Endometrial microvascular endothelial cells (primary cell): ENCODE results near the gene GALNT10. TPM values are rescaled to one million over a fixed set of nuclear protein-coding genes. Genes with fewer than 3 reads are reported as not detected.

Source experiments
- in situ Hi-C: cut with HindIII; loops from 2 replicates; pipeline ENCODE4 v1.10.0; 2017; ENCODE audit warnings: low sequenced_read_pairs, low pct_unique_long_range_greater_than_20kb; ENCODE audit errors: inconsistent ontology term
- total RNA-seq: library from RNA; depleted of rRNA; stranded (reverse); fragments of >200 nt; gene quantifications from one replicate; pipeline ENCODE4 v1.2.3, GENCODE V29; 2015; ENCODE audit errors: inconsistent ontology term

Gene GALNT10
- total RNA-seq, 1 donor from 2014 or later = 55.1 TPM

GRCh38 chr5:154199263-154199662 lies 8.7 kb downstream of the GALNT10 start:
- in situ Hi-C loops = loop anchor here (25.0 kb wide), 1 partner anchor 188 kb away; no protein-coding TSS in a partner anchor

GRCh38 chr5:154199671-154200220 lies 9.2 kb downstream of the GALNT10 start:
- in situ Hi-C loops = loop anchor here (25.0 kb wide), 1 partner anchor 188 kb away; no protein-coding TSS in a partner anchor

GRCh38 chr5:154200221-154200620 lies 9.7 kb downstream of the GALNT10 start:
- in situ Hi-C loops = no loop called here

- in situ Hi-C loops = no loop called here
Measured at GRCh38 chr5:154201108-154201769, 10.7 kb downstream of the GALNT10 start.

DNA sequence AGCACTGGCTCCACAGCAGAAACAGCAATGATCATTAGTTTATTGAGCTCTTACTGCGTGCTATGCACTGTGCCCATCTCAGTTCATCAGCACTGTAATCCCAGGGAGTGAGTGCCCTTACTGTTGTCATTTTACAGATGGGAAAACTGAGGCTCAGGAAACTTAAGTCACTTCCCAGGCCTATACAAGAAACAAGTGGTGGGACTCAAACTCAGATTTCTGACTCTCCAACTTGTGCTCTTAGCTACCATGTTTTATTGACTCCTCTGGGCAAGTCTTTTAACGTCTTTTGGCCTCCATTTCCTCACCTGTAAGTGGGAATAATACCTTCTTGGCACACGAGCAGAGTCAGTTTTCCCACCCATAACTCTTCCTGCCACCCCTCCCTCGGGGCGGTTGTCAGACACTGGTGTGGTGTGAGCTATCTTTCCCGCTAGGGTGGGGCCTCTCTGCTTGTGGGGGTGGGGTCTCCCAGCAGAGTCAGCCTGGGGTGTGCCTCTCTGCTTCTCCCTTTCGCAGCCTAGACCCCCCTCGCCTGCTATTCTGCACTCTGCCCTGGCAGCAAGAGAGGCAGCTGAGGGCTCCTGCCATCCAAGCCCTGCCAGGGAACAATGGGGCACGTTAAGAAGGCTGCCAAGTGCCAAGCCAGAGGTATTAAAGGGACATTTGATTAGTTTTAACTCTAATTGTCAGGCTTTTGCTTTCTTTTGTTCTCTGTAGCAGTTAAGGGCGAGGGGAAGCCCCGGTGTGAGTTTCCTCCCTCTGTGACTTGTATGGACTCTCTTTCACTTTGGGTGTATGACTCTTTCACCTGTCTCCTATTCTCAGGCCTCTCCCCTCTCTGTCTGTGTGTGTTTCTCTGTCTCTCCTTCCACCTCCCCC lies 12.1 kb downstream of the GALNT10 start:
- in situ Hi-C loops = no loop called here

- in situ Hi-C loops = no loop called here
Measured at GRCh38 chr5:154203798-154204578, 13.5 kb downstream of the GALNT10 start.

GRCh38 chr5:154205441-154206117 lies 15.0 kb downstream of the GALNT10 start:
- in situ Hi-C loops = no loop called here

- in situ Hi-C loops = no loop called here
Measured at GRCh38 chr5:154206311-154206710, 15.8 kb downstream of the GALNT10 start.

GRCh38 chr5:154207204-154207603 lies 16.7 kb downstream of the GALNT10 start:
- in situ Hi-C loops = no loop called here

DNA sequence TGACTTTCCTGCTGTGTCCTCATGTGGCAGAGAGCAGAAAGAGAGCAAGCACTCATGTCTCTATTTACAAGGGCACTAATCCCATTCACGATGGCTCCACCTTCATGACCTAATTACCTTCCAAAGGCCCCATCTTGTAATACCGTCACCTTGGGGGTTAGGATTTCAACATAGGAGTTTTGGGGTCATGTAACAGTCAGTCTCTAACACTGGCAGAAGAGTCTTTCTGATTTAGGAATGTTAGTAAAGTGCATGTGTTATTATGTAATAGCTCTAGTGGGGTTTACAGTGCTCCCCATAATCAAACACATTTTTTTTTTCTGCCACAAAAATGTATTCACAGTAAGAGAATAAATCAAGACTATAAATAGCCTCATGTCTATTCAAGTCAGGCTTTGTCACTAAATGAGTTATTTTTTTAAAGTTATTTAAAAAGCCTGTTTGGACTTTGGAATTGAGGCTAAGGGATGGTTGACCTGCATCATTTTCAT lies 19.1 kb downstream of the GALNT10 start:
- in situ Hi-C loops = no loop called here

- in situ Hi-C loops = no loop called here
Measured at GRCh38 chr5:154210163-154210562, 19.6 kb downstream of the GALNT10 start.

DNA sequence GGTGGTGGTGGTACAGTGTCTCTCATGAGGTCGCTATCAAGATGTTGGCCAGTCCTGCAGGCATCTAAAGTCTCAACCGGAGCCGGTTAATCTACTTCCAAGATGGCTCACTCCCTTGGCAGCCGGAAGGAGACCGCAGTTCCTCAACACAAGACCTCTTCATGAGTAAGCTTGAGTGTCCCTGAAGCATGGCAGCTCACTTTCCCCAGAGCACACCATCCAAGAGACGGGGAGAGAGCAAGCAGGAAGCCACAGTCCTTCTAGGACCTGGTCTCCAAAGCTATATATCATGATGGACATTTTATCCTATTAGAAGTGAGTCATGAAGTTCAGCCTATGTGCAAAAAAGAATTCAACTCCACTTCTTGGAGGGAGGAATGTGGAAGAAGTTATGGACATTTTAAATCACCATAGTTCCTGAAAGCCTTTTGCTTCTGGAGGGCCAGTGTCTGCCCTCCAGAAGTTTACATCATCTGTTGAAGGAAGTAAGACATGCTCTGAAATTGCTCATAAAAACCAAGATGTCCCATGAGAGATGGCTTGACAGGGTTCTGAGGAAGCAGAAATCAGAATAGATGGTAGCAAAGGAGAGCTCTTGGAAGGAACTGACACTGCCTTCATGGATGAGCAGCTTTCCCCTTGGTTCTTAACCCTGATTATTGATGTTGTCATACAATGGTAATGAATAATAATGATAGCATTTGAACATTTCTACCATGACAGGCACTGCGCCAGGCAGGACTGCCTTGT lies 21.3 kb downstream of the GALNT10 start:
- in situ Hi-C loops = no loop called here

- in situ Hi-C loops = no loop called here
Measured at GRCh38 chr5:154213592-154213991, 23.1 kb downstream of the GALNT10 start.

DNA sequence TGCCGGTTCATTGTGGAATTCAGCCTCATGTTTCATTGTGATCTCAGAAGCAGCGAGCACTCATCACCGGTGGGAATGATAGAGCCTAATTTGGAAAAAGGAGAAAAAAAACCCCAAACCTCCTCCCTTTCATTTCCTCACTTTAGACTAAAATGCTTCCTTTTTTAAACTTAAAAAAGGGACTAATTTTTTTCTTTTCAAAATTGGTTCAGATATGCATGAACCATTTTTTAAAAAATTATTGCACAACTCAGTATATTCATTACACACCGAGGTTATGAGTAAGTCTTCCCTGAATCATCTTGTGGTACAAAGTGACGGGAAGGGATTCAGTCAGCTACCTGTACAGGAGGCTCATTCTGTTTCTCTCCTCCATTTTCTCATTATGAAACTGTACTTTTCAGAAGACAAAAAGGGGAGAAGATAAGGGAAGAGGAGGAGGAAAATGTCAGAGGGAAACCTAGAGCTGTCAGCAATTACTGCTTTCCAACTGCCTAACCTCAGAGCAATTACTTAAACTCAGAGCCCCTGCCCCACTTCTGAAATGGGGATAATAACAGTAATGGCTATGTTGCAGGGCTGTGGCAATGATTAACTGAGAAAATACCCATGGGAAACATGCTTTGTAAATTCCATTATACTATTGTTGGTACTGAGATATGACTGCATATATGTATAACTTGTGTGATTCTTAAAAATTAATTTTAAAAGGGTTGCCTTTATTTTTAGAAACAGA lies 24.0 kb downstream of the GALNT10 start:
- in situ Hi-C loops = no loop called here

DNA sequence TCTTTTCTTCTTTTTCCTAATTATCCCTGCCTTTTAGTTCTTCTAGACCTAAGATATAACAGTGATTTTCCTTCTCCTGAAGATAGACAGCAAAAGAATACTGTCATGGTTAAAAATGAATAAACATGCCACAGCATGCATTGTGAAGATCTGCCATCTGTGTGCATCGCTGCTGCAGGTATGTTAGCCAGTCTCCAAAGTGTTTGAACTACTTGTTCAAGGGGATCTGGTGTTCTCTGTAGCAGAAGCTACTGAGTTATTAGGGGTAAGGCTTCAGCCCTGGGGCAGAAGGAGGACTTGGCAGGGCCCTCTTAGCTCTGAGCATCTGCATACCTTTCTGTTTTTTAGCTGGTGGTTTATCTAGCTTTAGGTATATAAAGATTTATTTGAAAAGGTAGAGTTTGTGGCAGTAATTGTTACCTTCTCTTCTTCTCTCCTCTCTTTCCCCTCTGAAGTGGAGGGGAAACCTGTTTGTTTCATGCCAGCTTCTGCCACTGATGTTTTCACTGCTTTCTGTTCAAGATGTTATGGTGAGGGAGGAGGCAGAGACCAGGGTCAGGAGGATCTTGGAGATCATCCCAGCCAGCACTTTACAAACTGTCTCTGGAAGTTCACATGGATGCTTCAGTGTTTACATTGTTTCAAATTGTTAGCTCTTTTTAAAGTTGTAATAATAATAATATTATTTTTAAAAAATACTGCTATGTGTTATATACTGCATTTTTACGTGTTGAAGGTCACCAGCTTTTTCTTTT lies 25.2 kb downstream of the GALNT10 start:
- in situ Hi-C loops = no loop called here

GRCh38 chr5:154217462-154217861 lies 26.9 kb downstream of the GALNT10 start:
- in situ Hi-C loops = no loop called here
